Liver (tissue), 3 donors: ENCODE data around the gene SPTBN1.

Experiments
- FOXA1 ChIP-seq: IDR thresholded peaks from 2 replicates; pipeline ENCODE4 v1.6.1; 2016; ENCODE audit warnings: antibody characterized with exemption
- GABPA ChIP-seq, 2 donors: IDR thresholded peaks in 1 of 2; conservative IDR thresholded peaks in 1 of 2; 2 replicates each; pipeline ENCODE4 v1.6.1; 2016; ENCODE audit warnings: antibody characterized with exemption in 2 of 2, mild to moderate bottlenecking in 1 of 2, moderate library complexity in 1 of 2
- HNF4G ChIP-seq: IDR thresholded peaks from 2 replicates; pipeline ENCODE4 v1.6.1; 2016; ENCODE audit warnings: antibody characterized with exemption
- MAX ChIP-seq: IDR thresholded peaks from 2 replicates; pipeline ENCODE4 v1.6.1; 2016; ENCODE audit warnings: antibody characterized with exemption
- NR2F2 ChIP-seq: IDR thresholded peaks from 2 replicates; pipeline ENCODE4 v1.6.1; 2016; ENCODE audit warnings: antibody characterized with exemption
- RAD21 ChIP-seq, 2 donors: IDR thresholded peaks; 2 replicates each; pipeline ENCODE4 v1.6.1; 2016; ENCODE audit warnings: antibody characterized with exemption in 2 of 2, mild to moderate bottlenecking in 2 of 2
- RXRA ChIP-seq, 2 donors: IDR thresholded peaks; 2 replicates each; pipeline ENCODE4 v1.6.1; 2017 to 2018; ENCODE audit warnings: antibody characterized with exemption in 2 of 2, mild to moderate bottlenecking in 1 of 2
- SP1 ChIP-seq: IDR thresholded peaks from 2 replicates; pipeline ENCODE4 v1.6.1; 2018; ENCODE audit warnings: antibody characterized with exemption, mild to moderate bottlenecking
- TAF1 ChIP-seq: conservative IDR thresholded peaks from 2 replicates; pipeline ENCODE4 v1.6.1; 2016; ENCODE audit warnings: antibody characterized with exemption, mild to moderate bottlenecking
- YY1 ChIP-seq: IDR thresholded peaks from 2 replicates; pipeline ENCODE4 v1.6.1; 2016; ENCODE audit warnings: antibody characterized with exemption, mild to moderate bottlenecking
- TF ChIP-seq, protein P1 (sequence below): fragments of 150-350 bp; IDR thresholded peaks from 2 replicates; pipeline ENCODE4 v1.5.1; 2017; ENCODE audit warnings: improper control_type of control experiment, low read depth, low read length; ENCODE audit not compliant: missing input control
- TF ChIP-seq, protein P2 (sequence below): IDR thresholded peaks from 2 replicates; pipeline ENCODE4 v1.6.1; 2016; ENCODE audit warnings: antibody characterized with exemption
- TF ChIP-seq, protein P3 (sequence below): IDR thresholded peaks from 2 replicates; pipeline ENCODE4 v1.6.1; 2016; ENCODE audit warnings: antibody characterized with exemption
- TF ChIP-seq, protein P4 (sequence below): IDR thresholded peaks from 2 replicates; pipeline ENCODE4 v1.6.1; 2016; ENCODE audit warnings: antibody characterized with exemption, mild to moderate bottlenecking
- donor health status: healthy.
- donor health status: healthy.

DNA sequence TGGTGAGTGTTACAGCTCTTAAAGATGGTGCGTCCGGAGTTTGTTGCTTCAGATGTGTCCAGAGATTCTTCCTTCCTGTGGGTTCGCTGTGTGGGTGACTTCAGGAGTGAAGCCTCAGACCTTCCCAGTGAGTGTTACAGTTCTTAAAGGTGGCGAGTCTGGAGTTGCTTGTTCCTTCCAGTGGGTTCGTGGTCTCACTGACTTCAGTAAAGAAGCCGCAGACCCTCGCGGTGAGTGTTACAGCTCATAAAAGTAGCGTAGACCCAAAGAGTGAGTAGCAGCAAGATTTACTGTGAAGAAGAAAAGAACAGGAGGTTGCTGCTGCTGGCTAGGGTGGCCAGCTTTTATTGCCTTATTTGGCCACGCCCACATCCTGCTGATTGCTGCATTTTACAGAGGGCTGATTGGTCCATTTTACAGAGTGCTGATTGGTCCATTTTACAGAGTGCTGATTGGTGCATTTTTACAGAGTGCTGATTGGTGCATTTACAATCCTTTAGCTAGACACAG, 34.0 kb upstream of the SPTBN1 start:
- TF ChIP-seq, protein P1, sequence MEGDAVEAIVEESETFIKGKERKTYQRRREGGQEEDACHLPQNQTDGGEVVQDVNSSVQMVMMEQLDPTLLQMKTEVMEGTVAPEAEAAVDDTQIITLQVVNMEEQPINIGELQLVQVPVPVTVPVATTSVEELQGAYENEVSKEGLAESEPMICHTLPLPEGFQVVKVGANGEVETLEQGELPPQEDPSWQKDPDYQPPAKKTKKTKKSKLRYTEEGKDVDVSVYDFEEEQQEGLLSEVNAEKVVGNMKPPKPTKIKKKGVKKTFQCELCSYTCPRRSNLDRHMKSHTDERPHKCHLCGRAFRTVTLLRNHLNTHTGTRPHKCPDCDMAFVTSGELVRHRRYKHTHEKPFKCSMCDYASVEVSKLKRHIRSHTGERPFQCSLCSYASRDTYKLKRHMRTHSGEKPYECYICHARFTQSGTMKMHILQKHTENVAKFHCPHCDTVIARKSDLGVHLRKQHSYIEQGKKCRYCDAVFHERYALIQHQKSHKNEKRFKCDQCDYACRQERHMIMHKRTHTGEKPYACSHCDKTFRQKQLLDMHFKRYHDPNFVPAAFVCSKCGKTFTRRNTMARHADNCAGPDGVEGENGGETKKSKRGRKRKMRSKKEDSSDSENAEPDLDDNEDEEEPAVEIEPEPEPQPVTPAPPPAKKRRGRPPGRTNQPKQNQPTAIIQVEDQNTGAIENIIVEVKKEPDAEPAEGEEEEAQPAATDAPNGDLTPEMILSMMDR = no peak
- TF ChIP-seq SP1 (no peak), YY1 (no peak), RAD21 (IDR thresholded peaks at IDR 0.05) (no peak), TAF1 (no peak), GABPA (IDR thresholded peaks at IDR 0.05 in 1 of 2, conservative IDR thresholded peaks at IDR 0.05 in 1 of 2) (no peak), RXRA (IDR thresholded peaks at IDR 0.05) (no peak), FOXA1 (no peak), HNF4G (no peak), MAX (no peak), NR2F2 (no peak)
- TF ChIP-seq, protein P2, sequence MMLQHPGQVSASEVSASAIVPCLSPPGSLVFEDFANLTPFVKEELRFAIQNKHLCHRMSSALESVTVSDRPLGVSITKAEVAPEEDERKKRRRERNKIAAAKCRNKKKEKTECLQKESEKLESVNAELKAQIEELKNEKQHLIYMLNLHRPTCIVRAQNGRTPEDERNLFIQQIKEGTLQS = no peak
- TF ChIP-seq, protein P3, sequence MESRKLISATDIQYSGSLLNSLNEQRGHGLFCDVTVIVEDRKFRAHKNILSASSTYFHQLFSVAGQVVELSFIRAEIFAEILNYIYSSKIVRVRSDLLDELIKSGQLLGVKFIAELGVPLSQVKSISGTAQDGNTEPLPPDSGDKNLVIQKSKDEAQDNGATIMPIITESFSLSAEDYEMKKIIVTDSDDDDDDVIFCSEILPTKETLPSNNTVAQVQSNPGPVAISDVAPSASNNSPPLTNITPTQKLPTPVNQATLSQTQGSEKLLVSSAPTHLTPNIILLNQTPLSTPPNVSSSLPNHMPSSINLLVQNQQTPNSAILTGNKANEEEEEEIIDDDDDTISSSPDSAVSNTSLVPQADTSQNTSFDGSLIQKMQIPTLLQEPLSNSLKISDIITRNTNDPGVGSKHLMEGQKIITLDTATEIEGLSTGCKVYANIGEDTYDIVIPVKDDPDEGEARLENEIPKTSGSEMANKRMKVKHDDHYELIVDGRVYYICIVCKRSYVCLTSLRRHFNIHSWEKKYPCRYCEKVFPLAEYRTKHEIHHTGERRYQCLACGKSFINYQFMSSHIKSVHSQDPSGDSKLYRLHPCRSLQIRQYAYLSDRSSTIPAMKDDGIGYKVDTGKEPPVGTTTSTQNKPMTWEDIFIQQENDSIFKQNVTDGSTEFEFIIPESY = no peak
- TF ChIP-seq, protein P4, sequence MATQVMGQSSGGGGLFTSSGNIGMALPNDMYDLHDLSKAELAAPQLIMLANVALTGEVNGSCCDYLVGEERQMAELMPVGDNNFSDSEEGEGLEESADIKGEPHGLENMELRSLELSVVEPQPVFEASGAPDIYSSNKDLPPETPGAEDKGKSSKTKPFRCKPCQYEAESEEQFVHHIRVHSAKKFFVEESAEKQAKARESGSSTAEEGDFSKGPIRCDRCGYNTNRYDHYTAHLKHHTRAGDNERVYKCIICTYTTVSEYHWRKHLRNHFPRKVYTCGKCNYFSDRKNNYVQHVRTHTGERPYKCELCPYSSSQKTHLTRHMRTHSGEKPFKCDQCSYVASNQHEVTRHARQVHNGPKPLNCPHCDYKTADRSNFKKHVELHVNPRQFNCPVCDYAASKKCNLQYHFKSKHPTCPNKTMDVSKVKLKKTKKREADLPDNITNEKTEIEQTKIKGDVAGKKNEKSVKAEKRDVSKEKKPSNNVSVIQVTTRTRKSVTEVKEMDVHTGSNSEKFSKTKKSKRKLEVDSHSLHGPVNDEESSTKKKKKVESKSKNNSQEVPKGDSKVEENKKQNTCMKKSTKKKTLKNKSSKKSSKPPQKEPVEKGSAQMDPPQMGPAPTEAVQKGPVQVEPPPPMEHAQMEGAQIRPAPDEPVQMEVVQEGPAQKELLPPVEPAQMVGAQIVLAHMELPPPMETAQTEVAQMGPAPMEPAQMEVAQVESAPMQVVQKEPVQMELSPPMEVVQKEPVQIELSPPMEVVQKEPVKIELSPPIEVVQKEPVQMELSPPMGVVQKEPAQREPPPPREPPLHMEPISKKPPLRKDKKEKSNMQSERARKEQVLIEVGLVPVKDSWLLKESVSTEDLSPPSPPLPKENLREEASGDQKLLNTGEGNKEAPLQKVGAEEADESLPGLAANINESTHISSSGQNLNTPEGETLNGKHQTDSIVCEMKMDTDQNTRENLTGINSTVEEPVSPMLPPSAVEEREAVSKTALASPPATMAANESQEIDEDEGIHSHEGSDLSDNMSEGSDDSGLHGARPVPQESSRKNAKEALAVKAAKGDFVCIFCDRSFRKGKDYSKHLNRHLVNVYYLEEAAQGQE = no peak
